Right cardiac atrium (tissue), 5 donors: ENCODE measurements around the gene GPC5. TPM values are rescaled to one million over a fixed set of nuclear protein-coding genes. Genes with fewer than 3 reads are reported as not detected.
A peak's percentile ranks its signal among the peaks of the same experiment; 100 is the strongest.
"Not testable (repeated sequence)": the region's sequence is repeated elsewhere in the genome, so short reads cannot be mapped to it uniquely, and the experiment has no call there.

ENCODE experiments used
- ATAC-seq, 2 donors: fragments of 200-7000 bp; cut with Tn5 transposase; one replicate each; pipeline versions ENCODE4 v1.8.0 to v1.9.1; 2020; ENCODE audit warnings: moderate library complexity in 2 of 2, mild to moderate bottlenecking in 1 of 2
- DNase-seq, 3 donors: peaks; one replicate each; pipeline ENCODE4 v3.0.0-alpha.2; 2020
- H3K27ac ChIP-seq: one replicate; pipeline ENCODE4 v1.5.1; 2013; ENCODE audit warnings: mild to moderate bottlenecking, low read length, control low read depth, moderate library complexity
- H3K27me3 ChIP-seq: one replicate; pipeline ENCODE4 v1.6.1; 2013; ENCODE audit not compliant: control insufficient read depth, insufficient read depth
- H3K4me1 ChIP-seq: one replicate; pipeline ENCODE4 v1.6.1; 2013; ENCODE audit warnings: low read length; ENCODE audit not compliant: control insufficient read depth, insufficient read depth
- H3K4me3 ChIP-seq: one replicate; pipeline ENCODE4 v1.5.1; 2013; ENCODE audit warnings: low read length, control low read depth
- H3K9me3 ChIP-seq: one replicate; pipeline ENCODE4 v1.6.1; 2013; ENCODE audit warnings: low read length; ENCODE audit not compliant: control insufficient read depth
- WGBS: extraction: QIAGEN DNeasy Blood & Tissue Kit; methylation state at CpG from one replicate; pipeline ENCODE4 v1.1.7; 2013; 5-methylcytosine and 5-hydroxymethylcytosine counted together
- intact Hi-C, 4 donors: fragments of 100-400 bp; cut with DNase I; formaldehyde crosslinking; loops; one replicate each; pipeline versions ENCODE4 v1.11.0 to v1.14.0; 2022 to 2023
- polyA plus RNA-seq: library from polyadenylated mRNA; stranded (reverse); fragments of 200-250 nt; gene quantifications from one replicate; pipeline ENCODE4 v1.2.3, GENCODE V29; 2013
- total RNA-seq, 4 donors: library from RNA; stranded (reverse); fragmentation: NEBNext Ultra II Directional; extraction: Animal tissue kit (Norgen Biotek cat#: 25700); gene quantifications; one replicate each; pipeline ENCODE4 v1.2.1, GENCODE V29; 2021
- donor health status: healthy with polysubstance abuse.
- donor health status: DM: no; HTN: yes; CAD: no.
- donor health status: DM: no; HTN: no; CAD: no.
- donor health status: DM: no; HTN: yes; CAD: no; lungs with severe emphysema.
- donor health status: DM: yes; HTN: yes; CAD: no.

Gene GPC5
- total and polyA plus RNA-seq, 5 donors: 0.99 to 4.3 (median 2.6) TPM

- WGBS: 83% methylated on average over 4 of the region's 4 CpGs
Measured at GRCh38 chr13:91778123-91778522, 379.7 kb downstream of the GPC5 start.

GRCh38 chr13:91781982-91782691 is 383.7 kb downstream of the GPC5 start:
- DNase-seq, ATAC-seq, H3K27me3 ChIP-seq, H3K27ac ChIP-seq, H3K4me1 ChIP-seq, H3K4me3 ChIP-seq, H3K9me3 ChIP-seq: not testable (repeated sequence)
- WGBS: 52% methylated on average over 7 of the region's 7 CpGs
- intact Hi-C loops: loop anchor here in 1 of 4 donors (10.0 kb wide), 1 partner anchor 397 kb away; no protein-coding TSS in a partner anchor

More at GRCh38 chr13:91778123-91778522, 379.7 kb downstream of the GPC5 start:
- DNase-seq (no peak), ATAC-seq (no peak)
- no peaks in the 10 kb centered on the region for H3K27me3 ChIP-seq
- no peak overlapping the region for H3K4me3 ChIP-seq
- H3K27ac ChIP-seq: no peak overlapping the region
- intact Hi-C loops: no loop called here
- H3K4me1 ChIP-seq: no peaks in the 10 kb centered on the region
- H3K9me3 ChIP-seq: no peaks in the 10 kb centered on the region

- ATAC-seq (no peak), DNase-seq (peak in 1 of 3 donors; percentile 10)
- Histone ChIP-seq H3K4me1 (no peaks in the 10 kb centered on the region), H3K4me3 (no peak overlapping the region), H3K27me3 (no peaks in the 10 kb centered on the region), H3K27ac (no peak overlapping the region), H3K9me3 (no peaks in the 10 kb centered on the region)
- intact Hi-C loops: loop anchor here in 1 of 4 donors (10.0 kb wide), 1 partner anchor 401 kb away; no protein-coding TSS in a partner anchor
- WGBS: 73% methylated on average over 5 of the region's 5 CpGs
Measured at GRCh38 chr13:91785431-91786119, 387.2 kb downstream of the GPC5 start.

GRCh38 chr13:91792054-91792453 is 393.6 kb downstream of the GPC5 start:
- Histone ChIP-seq H3K27me3 (no peaks in the 10 kb centered on the region), H3K27ac (no peak overlapping the region), H3K4me3 (no peak overlapping the region), H3K9me3 (no peaks in the 10 kb centered on the region), H3K4me1 (no peaks in the 10 kb centered on the region)
- WGBS: 76% methylated on average over 1 of the region's 1 CpG
- intact Hi-C loops: no loop called here
- no peak for ATAC-seq
- no peak for DNase-seq

- no peak for DNase-seq
- H3K27ac ChIP-seq: no peak overlapping the region
- ATAC-seq: no peak
- 47% methylated on average over 11 of the region's 11 CpGs for WGBS
- H3K9me3 ChIP-seq: no peaks in the 10 kb centered on the region
- no peaks in the 10 kb centered on the region for H3K4me1 ChIP-seq
- intact Hi-C loops: no loop called here
- no peaks in the 10 kb centered on the region for H3K27me3 ChIP-seq
- no peak overlapping the region for H3K4me3 ChIP-seq
Measured at GRCh38 chr13:91797567-91797966, 399.1 kb downstream of the GPC5 start.

- intact Hi-C loops, ATAC-seq, H3K4me3 ChIP-seq, H3K27me3 ChIP-seq, H3K9me3 ChIP-seq, H3K27ac ChIP-seq, DNase-seq, H3K4me1 ChIP-seq: not testable (repeated sequence)
- WGBS: 75% methylated on average over 3 of the region's 3 CpGs
Measured at GRCh38 chr13:91798338-91798737, 399.9 kb downstream of the GPC5 start.

GRCh38 chr13:91801772-91802171 is 403.4 kb downstream of the GPC5 start:
- DNase-seq, intact Hi-C loops, H3K27me3 ChIP-seq, H3K4me3 ChIP-seq, H3K27ac ChIP-seq, ATAC-seq, H3K9me3 ChIP-seq, H3K4me1 ChIP-seq: not testable (repeated sequence)
- WGBS: 67% methylated on average over 3 of the region's 3 CpGs

GRCh38 chr13:91802957-91803356 is 404.5 kb downstream of the GPC5 start:
- ATAC-seq: no peak
- Histone ChIP-seq H3K9me3 (no peaks in the 10 kb centered on the region), H3K4me1 (no peaks in the 10 kb centered on the region), H3K27ac (no peak overlapping the region), H3K27me3 (no peaks in the 10 kb centered on the region), H3K4me3 (no peak overlapping the region)
- DNase-seq: no peak
- intact Hi-C loops: no loop called here

- Histone ChIP-seq H3K27ac (no peak overlapping the region), H3K4me1 (no peaks in the 10 kb centered on the region), H3K9me3 (no peaks in the 10 kb centered on the region), H3K4me3 (no peak overlapping the region), H3K27me3 (no peaks in the 10 kb centered on the region)
- DNase-seq: no peak
- WGBS: 74% methylated on average over 1 of the region's 1 CpG
- intact Hi-C loops: no loop called here
- ATAC-seq: no peak
Measured at GRCh38 chr13:91804724-91805123, 406.3 kb downstream of the GPC5 start.

- H3K4me3 ChIP-seq: no peak overlapping the region
- intact Hi-C loops: no loop called here
- no peaks in the 10 kb centered on the region for H3K27me3 ChIP-seq
- DNase-seq: no peak
- 36% methylated on average over 1 of the region's 1 CpG for WGBS
- no peaks in the 10 kb centered on the region for H3K9me3 ChIP-seq
- ATAC-seq: no peak
- no peak overlapping the region for H3K27ac ChIP-seq
- no peaks in the 10 kb centered on the region for H3K4me1 ChIP-seq
Measured at GRCh38 chr13:91805605-91806004, 407.2 kb downstream of the GPC5 start.

GRCh38 chr13:91809161-91809560 is 410.7 kb downstream of the GPC5 start:
- no peaks in the 10 kb centered on the region for H3K9me3 ChIP-seq
- no peak overlapping the region for H3K27ac ChIP-seq
- WGBS: 67% methylated on average over 2 of the region's 2 CpGs
- H3K27me3 ChIP-seq: no peaks in the 10 kb centered on the region
- no peak overlapping the region for H3K4me3 ChIP-seq
- ATAC-seq: no peak
- intact Hi-C loops: no loop called here
- H3K4me1 ChIP-seq: no peaks in the 10 kb centered on the region
- no peak for DNase-seq
